Stomach smooth muscle (tissue), 2 donors: ENCODE results near the gene PIK3R1.

ENCODE experiments used
- H3K27ac ChIP-seq: one replicate; pipeline ENCODE4 v1.7.0; 2013; ENCODE audit warnings: mild to moderate bottlenecking, low read length, inconsistent platforms
- H3K27me3 ChIP-seq, 2 donors: one replicate each; pipeline ENCODE4 v1.7.0; 2013; ENCODE audit warnings: low read length in 2 of 2; ENCODE audit not compliant: insufficient read depth in 2 of 2, control insufficient read depth in 1 of 2
- H3K36me3 ChIP-seq, 2 donors: one replicate each; pipeline ENCODE4 v1.7.0; 2013; ENCODE audit warnings: low read length in 2 of 2; ENCODE audit not compliant: control insufficient read depth in 2 of 2, insufficient read depth in 2 of 2
- H3K4me1 ChIP-seq: one replicate; pipeline ENCODE4 v1.7.0; 2013; ENCODE audit warnings: low read length; ENCODE audit not compliant: control insufficient read depth, insufficient read depth
- H3K4me3 ChIP-seq, 2 donors: one replicate each; pipeline ENCODE4 v1.7.0; 2013; ENCODE audit warnings: low read length in 2 of 2
- H3K9ac ChIP-seq, 2 donors: one replicate each; pipeline ENCODE4 v1.7.0; 2013; ENCODE audit warnings: low read length in 2 of 2, mild to moderate bottlenecking in 1 of 2
- H3K9me3 ChIP-seq, 2 donors: one replicate each; pipeline ENCODE4 v1.7.0; 2013; ENCODE audit warnings: low read length in 2 of 2; ENCODE audit not compliant: control insufficient read depth in 2 of 2
- donor health status: healthy.
- donor health status: Pancreatic carcinoma.

The PIK3R1 gene

DNA sequence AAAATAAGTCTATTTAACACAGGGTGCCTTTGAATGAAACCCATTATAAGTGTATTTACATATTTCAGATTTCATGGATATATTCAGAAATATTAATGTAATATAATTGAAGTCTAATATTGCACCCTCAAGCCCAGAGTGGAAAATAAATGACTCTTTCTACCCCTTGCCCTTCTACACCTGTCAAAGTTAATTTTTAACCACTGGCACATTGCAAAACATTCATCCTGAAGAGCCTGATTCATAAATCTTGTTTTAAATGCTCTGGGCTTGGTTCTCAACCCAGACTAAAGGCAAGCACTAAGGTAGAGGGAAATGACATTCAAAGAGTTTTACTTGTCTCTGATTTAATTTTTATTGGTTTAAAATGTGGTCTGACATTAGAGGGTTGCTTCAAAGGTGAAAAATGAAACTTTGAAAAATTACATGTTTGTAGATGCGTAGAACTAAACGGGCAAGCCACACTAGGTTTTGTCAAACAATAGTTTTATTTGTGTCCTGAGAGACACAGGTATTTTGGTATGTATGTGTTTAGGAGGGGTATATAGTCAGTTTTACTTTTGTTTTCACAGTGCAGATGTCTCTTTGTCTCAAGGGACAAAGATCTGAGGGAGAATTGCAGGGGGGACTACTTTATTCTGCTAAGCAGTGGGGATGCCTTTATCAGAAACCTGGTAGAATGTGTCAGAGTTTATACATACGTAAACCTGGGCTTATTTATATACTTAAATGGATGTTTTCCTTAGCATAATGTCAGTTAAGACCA is 69.7 kb downstream of the PIK3R1 start:
- peaks cover 14 to 24% of the 10 kb centered on the region in 2 donors for H3K36me3 ChIP-seq

GRCh38 chr5:68285851-68286611 is 70.5 kb downstream of the PIK3R1 start:
- peaks cover 9 to 16% of the 10 kb centered on the region in 2 donors for H3K36me3 ChIP-seq
- H3K9me3 ChIP-seq: no peaks in the 10 kb centered on the region
- H3K9ac ChIP-seq: peak overlapping the region in 1 of 2 donors; percentile 36
- no peak overlapping the region for H3K27ac ChIP-seq
- no peak overlapping the region for H3K4me3 ChIP-seq
- no peaks in the 10 kb centered on the region for H3K27me3 ChIP-seq
- H3K4me1 ChIP-seq: peaks cover 26% of the 10 kb centered on the region

More for the DNA sequence above, 69.7 kb downstream of the PIK3R1 start:
- no peak overlapping the region for H3K27ac ChIP-seq
- peaks cover 26% of the 10 kb centered on the region for H3K4me1 ChIP-seq
- no peaks in the 10 kb centered on the region for H3K9me3 ChIP-seq
- H3K4me3 ChIP-seq: no peak overlapping the region
- no peaks in the 10 kb centered on the region for H3K27me3 ChIP-seq
- H3K9ac ChIP-seq: peak overlapping the region in 1 of 2 donors; percentile 36

DNA sequence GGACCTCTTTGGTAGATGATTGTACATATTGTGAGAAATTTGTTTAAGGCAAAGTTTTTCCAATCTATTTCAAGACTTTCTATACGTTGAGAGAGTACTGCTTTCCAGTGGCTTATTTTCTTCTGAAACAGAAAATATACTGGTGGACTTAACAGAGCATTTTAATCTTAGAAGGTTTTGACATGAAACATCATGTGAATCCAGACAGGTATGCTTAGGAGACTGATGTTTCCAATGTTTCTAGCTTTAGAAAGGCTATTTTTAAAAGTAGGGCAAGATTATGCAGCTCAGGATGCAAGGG is 71.0 kb downstream of the PIK3R1 start:
- Histone ChIP-seq H3K36me3 (peaks cover 6 to 13% of the 10 kb centered on the region in 2 donors), H3K4me3 (no peak overlapping the region), H3K9me3 (no peaks in the 10 kb centered on the region), H3K27ac (no peak overlapping the region), H3K4me1 (peaks cover 26% of the 10 kb centered on the region), H3K9ac (no peak overlapping the region), H3K27me3 (no peaks in the 10 kb centered on the region)

- Histone ChIP-seq H3K27me3 (no peaks in the 10 kb centered on the region), H3K36me3 (peaks cover 0 to 4% of the 10 kb centered on the region in 2 donors), H3K9ac (peak overlapping the region in 1 of 2 donors; percentile 80), H3K9me3 (no peaks in the 10 kb centered on the region), H3K27ac (peak overlapping the region; percentile 68), H3K4me3 (peak overlapping the region; percentile 74 to 88), H3K4me1 (peaks cover 30% of the 10 kb centered on the region)
These were observed 72.0 kb downstream of the PIK3R1 start for GRCh38 chr5:68287631-68287975.

- Histone ChIP-seq H3K27me3 (no peaks in the 10 kb centered on the region), H3K9me3 (no peaks in the 10 kb centered on the region), H3K36me3 (peaks cover 0 to under 1% of the 10 kb centered on the region in 2 donors), H3K27ac (peak overlapping the region; percentile 68), H3K4me3 (peak overlapping the region; percentile 74 to 88), H3K4me1 (peaks cover 30% of the 10 kb centered on the region), H3K9ac (peak overlapping the region; percentile 55 to 80)
These were observed 72.6 kb downstream of the PIK3R1 start for GRCh38 chr5:68287976-68288706.

DNA sequence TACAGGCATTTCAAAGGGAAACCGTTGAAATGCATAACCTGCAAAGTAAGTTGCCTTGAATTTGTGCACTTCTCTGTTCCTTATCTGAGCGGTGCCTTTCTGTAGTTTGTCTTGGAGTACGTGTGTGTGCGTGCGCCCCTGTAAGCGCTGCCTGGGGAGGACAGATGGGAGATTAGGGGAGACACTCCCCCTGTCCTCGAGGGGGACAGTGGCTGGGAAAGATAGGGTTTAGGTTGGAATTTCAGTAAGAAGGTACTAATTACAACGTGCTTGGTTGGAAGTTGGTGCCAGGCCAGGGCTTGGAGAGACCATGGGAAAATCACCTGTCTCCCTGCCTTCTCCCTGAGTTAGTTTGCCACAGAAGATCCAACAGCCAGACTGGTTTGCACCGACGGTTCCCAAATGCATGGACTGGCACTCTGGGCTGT is 73.2 kb downstream of the PIK3R1 start:
- H3K27ac ChIP-seq: peak overlapping the region; percentile 68
- peaks cover 26% of the 10 kb centered on the region for H3K4me1 ChIP-seq
- H3K4me3 ChIP-seq: peak overlapping the region; percentile 74 to 88
- peaks cover 0 to under 1% of the 10 kb centered on the region in 2 donors for H3K36me3 ChIP-seq
- H3K9ac ChIP-seq: peak overlapping the region; percentile 55 to 80
- no peaks in the 10 kb centered on the region for H3K27me3 ChIP-seq
- H3K9me3 ChIP-seq: no peaks in the 10 kb centered on the region

GRCh38 chr5:68289498-68289897 is 73.9 kb downstream of the PIK3R1 start:
- Histone ChIP-seq H3K27ac (peak overlapping the region; percentile 68), H3K4me3 (peak overlapping the region; percentile 74 to 88), H3K27me3 (no peaks in the 10 kb centered on the region), H3K9me3 (no peaks in the 10 kb centered on the region), H3K9ac (peak overlapping the region in 1 of 2 donors; percentile 80), H3K36me3 (peaks cover 7 to 8% of the 10 kb centered on the region in 2 donors), H3K4me1 (peaks cover 21% of the 10 kb centered on the region)

GRCh38 chr5:68290260-68290674 is 74.7 kb downstream of the PIK3R1 start:
- Histone ChIP-seq H3K27ac (no peak overlapping the region), H3K9ac (peak overlapping the region in 1 of 2 donors; percentile 80), H3K9me3 (no peaks in the 10 kb centered on the region), H3K27me3 (no peaks in the 10 kb centered on the region), H3K4me3 (peak overlapping the region; percentile 20 to 74), H3K36me3 (peaks cover 11 to 12% of the 10 kb centered on the region in 2 donors), H3K4me1 (peaks cover 19% of the 10 kb centered on the region)

GRCh38 chr5:68290847-68291246 is 75.3 kb downstream of the PIK3R1 start:
- Histone ChIP-seq H3K36me3 (peaks cover 13 to 16% of the 10 kb centered on the region in 2 donors), H3K27ac (no peak overlapping the region), H3K27me3 (no peaks in the 10 kb centered on the region), H3K4me1 (peaks cover 19% of the 10 kb centered on the region), H3K9me3 (no peaks in the 10 kb centered on the region), H3K9ac (no peak overlapping the region), H3K4me3 (peak overlapping the region in 1 of 2 donors; percentile 74)

DNA sequence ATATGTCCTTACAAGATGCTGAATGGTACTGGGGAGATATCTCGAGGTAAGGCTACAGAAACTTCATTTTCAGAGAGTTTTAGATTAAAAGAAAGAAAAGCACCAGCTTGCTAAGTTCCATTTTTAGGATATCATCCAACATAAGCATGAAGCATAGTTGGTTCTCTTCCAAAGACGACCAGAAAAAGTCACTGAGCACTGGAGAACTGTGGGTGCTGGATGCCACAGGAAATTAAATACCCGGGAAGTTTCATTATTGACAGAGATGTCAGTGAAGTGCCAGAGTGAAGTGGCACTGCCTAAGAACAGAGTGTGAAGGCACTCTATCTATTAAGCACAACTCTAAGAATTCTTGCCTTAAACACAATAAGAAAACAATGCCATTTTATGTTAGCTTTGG is 76.8 kb downstream of the PIK3R1 start:
- Histone ChIP-seq H3K4me3 (no peak overlapping the region), H3K27me3 (no peaks in the 10 kb centered on the region), H3K4me1 (peaks cover 14% of the 10 kb centered on the region), H3K36me3 (peaks cover 27 to 29% of the 10 kb centered on the region in 2 donors), H3K9me3 (no peaks in the 10 kb centered on the region), H3K9ac (no peak overlapping the region), H3K27ac (no peak overlapping the region)
